HG02981 (cell line): ENCODE data around the gene ASPRV1.

Experiments used
- ATAC-seq: cut with Tn5 transposase; IDR thresholded peaks from one replicate; pipeline ENCODE4 v1.9.1; 2021; ENCODE audit warnings: mild to moderate bottlenecking, moderate library complexity; ENCODE audit not compliant: unreplicated experiment

The ASPRV1 gene

DNA sequence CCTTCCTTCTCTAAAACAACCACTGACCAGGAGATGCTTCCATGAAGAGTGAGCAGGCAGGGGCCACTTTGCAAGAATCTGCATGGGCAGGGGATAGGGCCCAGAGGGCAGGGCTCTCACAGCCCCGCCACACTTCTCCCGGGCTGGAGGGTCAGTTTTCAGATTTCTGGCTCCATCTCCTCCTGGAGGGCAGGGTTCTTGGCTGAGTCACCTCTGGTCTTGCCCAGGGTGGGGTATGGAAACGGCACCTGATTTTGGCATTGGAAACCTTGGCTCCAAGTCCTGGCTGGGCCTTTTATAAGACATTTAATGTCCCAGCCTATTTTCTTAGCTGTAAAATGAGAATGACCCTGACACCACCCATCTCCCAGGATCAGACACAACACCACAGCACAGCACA is 27.6 kb upstream of the ASPRV1 start:
- no peak for ATAC-seq

DNA sequence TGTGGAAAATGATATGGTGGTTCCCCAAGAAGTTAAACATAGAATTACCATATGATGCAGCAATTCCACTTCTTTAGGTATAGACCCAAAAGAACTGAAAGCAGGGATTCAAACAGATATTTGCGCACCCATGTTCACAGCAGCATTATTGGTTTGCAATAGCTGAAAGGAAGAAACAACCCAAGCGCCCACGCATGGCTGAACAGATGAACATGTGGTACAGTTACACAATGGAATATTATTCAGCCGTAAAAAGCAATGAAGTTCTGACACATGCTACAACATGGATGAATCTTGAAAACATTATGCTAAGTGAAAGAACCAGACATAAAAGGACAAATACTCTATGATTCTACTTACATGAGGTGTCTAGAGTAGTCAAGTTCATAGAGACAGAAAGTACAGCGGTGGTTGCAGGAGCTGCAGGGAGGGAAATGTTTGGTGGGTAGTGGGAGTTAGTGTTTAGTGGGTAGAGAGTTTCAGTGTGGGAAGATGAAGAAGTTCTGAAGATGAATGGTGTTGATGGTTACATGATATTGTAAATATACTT is 26.7 kb upstream of the ASPRV1 start:
- no peak for ATAC-seq

DNA sequence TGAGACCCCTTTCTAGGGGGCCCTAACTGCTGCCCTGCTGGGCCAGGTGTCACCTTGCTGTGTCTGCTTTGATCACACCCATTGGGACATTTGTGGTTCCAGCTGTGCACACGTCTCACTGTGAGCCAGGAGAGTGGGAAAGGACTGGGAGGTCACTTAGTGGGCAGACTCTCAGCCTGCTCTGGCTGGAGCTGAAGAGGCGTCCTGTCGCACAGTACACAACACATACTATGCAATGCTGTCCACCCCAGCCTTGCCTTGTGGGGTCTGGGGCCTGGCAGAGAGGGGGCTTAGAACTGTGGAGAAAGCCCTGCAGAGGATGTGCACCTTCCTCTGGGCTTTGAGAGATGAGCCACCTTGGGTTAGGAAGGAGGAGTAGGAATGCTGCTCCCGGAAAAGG is 25.3 kb upstream of the ASPRV1 start:
- no peak for ATAC-seq

DNA sequence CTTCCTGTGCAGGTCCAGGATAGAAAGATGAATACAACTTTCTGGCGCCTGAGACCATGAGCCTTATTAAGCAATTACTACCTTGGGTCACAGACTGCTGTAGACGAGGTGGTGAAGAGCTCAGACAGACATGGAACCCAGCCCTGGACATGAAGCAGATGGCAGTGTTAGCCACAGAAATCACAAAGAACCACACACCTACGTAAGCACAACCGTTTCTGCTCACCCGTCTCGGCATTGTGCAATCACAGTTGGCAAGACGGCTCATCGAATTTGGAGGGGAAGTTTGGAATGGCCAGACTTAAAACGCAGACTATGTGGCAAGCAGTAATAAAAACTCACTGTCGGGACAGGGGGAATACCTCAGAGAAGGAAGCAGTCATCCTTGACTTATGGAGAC is 24.3 kb upstream of the ASPRV1 start:
- no peak for ATAC-seq

DNA sequence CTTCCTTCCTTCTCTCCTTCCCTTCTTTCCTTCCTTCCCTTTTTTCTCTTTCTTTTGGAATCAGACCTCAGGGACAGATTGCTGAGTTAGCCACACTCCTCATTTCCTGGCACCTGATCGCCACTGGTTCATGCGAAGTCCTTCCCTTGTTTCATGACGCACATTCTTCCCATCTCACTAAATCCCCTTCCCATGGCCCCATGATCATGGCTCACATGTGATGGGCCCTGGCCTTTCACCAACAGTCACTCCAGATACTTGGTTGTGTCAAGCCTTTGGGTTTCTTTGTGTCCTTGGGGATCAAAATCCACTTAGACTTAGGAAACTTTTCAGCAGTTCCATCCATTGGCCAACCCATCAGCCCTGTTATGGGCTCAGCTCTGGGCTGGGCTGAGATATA is 23.8 kb upstream of the ASPRV1 start:
- no peak for ATAC-seq

DNA sequence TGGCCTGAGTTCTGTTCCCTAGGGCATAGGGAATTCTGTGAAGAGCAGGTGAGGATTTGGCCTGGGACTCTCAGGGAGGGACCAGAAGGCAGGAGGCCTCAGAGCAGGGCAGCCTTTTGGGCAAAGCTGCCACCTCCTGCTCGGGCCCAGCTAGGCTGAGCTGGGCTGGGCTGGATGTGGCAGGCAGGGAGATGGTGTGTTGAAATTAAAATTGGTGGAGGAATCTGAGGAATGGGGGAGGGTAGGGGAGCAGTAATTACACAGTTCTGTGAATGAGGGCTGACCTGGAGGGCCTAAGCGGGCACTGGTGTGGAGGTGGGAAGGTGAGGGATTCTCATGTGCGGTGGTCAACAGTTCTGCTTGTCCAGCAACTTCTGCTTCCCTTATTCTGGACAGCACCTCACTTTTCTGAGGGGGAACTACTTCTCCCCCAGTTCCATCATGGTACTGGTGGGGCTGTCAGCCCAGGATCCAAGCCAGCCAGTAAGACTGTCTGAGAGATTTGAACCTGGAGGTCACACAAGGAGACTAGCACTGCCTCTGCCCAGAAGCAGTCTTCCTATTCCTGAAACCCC is 22.0 kb upstream of the ASPRV1 start:
- no peak for ATAC-seq

DNA sequence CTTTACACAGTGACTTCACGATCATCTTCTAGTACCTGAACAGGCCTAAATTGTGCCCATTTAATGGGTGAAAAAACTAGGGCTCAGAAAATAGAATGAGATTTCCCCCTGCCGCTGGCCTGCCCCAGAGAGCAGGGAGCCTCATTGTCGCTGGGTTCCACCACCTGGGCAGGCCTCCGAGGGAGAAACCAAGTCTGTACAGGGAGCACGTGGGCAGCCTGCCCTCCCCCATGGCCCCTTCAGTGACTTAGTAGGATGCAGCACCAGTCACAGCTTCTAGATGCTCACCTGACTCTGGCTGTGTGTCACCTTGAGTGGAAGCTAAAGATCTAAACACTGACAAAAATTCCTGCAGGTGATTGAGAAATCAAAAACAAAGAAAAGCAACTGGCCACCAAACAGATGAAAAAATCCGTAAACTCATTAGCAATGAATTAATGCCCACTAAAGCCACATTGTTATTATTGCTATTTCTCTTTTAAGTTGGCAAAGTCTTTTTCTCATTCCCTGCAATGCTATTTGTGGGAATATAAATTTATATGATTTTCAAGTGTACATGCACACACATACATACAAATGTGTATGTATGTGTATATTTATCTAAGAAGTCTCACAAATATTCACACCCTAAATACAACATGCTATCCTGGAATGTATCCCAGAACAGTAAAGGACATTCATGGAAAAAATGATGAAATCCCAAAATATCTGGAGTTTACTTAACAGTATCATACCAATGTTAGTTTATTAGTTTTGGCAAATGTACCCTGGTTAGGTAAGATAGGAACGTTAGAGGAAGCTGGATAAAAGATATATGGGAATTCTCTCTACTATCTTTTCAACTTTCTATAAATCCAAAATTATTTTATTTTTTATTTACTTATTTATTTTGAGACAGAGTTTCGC is 18.7 kb upstream of the ASPRV1 start:
- no peak for ATAC-seq

DNA sequence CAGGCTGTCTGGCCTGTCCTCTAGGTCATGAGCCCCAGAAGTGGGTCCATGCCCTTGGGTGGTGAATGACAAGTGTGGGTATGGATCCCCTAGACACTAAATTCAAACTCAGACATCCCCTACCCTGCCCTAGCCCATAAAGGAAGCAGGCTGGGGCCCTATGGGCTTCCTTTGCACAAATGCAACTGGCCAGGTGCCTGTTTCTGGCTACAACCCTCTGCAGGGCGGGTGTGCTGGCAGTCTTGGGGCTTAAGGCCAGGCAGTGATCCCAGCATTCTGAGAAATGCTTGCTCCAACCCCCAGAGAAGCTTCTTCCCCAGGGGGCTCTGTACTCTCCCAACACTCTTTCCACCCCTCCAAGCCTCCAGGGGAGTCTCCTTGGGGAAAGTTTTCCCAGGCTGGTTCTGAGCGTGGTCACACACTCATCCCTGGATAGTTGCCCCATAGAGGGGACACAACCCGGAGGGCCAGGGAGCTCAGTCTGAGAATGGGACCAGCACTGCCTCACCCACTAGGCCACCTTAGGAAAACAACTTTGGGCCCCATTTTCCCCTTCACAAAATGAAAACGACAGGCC is 16.6 kb upstream of the ASPRV1 start:
- ATAC-seq, result no peak

DNA sequence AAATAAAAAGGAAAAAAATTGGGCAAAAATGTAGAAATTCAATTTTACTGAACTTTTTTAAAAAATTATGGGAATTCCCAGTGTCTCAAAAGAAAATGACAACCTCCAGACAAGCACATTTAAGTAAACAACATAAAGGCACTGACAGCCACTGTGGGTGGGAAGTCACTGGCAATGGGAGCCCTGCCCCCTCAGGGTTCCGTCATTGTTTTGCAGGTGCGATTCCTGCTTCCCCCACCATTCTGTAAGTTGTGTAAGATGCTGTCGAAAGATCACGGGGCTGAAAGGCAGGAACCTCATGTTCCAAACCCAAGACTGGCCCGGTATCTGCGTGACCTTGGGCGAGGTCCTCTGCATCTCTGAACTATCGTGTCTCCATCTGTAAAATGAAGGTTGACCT is 15.8 kb upstream of the ASPRV1 start:
- no peak for ATAC-seq

DNA sequence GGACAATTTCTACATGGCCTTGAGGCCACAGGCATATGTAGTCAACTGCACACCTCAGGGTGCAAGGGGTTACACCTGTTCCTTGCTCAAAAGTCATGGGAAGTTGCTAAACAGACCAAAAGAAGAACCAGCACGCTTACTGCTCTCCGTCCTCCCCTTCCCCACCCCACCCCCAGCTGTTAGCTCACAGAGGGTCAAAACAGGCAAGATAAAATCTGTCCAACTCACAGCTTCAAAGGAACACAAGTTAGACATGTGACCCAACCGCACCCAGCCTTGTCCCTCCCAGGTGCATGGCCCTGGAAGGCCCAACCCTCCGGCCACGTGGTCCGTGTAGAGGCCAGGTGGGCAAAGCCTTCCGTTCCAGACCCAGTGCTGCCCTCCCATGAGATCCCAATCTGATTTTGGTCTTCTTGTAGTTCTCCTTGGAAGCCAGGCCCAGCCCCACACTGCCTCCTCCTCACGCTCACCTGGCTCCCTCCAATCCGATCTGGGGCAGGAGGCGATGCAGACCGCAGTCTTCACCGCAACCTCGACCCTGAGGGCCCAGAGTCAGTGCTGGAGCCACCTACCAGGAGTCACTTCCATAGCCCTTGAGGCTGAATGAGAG is 14.5 kb upstream of the ASPRV1 start:
- no peak for ATAC-seq

DNA sequence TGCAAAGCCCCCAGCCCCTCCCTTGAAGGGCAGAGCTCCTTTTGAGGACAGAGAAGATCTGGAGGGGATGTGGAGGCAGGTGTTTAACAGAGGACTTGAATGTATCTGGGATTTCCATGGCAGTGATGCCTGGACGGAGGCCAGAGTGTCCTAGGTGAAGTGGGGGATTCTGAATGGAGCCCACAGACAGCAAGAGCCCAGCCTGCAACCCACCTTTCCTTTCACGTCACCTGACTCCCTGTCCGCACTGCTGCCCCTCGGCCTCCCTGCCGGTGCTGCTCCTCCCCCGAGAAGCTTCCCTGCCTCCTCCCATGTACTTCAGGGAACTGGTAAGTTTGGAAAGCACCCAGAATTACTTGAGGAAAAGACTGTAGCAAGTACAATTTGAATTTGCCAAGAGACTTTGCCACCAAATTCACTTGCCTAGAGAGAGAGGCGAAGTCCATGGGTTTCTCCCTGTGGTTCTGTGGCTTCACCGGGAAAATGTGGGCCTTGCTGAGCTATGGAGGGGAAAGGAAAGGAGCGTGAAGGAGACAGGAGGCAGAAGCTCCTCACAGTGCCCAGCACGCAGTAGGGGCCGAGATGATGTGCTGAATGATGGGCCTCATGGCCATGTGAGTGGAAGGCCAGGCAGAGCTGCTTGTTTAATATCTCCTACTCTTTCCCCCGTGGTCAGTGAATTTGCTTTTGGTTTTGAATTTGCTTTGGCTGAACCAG is 13.9 kb upstream of the ASPRV1 start:
- no peak for ATAC-seq

DNA sequence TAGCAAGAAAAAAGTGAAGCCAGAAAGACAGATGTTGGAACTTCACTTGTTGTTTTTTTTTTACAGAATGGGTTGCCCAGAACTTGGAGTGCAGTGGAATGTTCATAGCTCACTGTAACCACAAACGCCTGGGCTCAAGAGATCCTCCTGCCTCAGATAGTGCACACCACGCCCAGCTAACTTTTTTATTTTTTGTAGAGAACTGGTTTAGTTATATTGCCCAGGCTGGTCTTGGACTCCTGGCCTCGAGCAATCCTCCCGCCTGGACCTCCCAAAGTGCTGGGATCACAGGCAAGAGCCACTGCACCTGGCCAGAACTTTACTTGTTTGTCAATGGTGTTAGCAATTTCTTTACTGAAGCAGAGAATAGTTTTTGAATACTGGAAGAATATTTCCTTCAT is 11.9 kb upstream of the ASPRV1 start:
- ATAC-seq, result no peak

DNA sequence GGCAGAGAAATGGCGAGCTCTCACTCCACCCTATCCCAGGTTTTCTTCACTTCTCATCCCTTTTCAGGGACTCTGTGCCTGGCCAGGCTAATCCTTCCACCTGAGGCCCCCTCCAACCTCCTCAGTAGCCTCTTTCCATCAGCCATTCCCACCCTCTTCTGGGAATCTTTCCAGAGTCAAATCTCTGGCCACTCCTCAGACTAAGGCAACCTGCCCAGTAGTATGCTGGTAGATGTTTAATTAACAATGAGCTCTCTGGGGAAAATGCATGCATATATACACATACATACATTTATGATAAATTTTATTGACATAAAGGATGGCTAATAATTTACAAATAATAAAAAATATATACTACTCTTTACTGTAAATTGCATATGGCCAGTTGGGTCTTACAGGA is 11.4 kb upstream of the ASPRV1 start:
- ATAC-seq, result no peak

DNA sequence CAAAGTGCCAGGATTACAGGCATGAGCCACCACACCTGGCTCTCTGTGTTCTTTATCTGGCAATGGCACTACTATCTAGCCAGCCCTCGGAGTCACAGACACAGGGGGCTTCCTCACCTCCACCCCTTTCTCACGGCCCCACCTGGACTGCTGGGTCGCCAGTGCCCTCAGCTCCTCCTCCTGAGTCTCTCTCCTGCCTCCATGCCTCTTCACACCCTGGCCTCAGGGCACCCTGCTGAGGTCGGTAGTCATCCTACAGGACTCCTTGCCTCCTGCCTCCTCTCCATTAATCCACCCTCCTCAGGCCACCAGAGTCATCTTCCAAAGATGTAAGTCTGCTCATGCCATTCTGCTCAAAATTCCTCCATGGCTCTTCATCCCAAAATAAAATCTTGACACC is 8.6 kb upstream of the ASPRV1 start:
- ATAC-seq, result no peak

DNA sequence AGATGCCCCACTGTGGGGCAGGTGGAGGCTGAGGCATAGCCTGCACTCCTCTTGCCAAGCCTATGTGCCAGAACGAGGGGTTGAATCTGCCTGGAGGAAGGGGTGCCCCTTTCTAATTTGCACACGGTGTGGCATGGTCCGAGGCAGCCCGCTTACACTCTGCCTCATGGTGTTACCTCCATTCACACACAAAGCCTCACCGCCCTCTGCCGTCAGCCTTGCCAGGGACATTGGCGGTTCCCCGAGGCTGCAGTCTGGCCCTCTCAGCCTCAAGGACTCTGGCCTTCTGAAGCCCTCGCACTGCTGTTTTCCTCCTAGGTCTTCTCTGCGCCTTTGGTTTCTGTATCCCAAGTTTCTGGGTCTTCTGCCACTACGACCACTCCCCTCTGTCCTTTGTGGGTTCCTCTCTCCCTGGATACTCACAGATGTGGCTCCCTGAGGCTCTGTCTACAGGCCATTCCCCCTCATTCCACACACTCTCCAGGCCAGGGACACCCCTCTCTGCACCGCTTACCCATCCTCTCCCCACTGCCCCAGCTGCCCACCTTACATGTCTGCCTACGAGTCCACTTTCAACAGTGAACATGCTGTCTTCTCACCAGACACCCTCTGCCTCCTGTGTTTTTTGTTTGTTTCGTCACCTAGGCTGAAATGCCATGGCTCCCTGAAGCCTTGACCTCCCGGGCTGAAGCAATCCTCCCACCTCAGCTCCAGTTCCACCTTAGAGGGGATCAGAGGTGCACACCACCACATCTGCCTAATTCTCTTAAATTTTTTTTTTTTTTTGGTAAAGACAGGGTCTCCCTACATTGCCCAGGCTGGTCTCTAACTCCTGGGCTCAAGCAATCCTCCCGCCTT is 7.9 kb upstream of the ASPRV1 start:
- no peak for ATAC-seq

DNA sequence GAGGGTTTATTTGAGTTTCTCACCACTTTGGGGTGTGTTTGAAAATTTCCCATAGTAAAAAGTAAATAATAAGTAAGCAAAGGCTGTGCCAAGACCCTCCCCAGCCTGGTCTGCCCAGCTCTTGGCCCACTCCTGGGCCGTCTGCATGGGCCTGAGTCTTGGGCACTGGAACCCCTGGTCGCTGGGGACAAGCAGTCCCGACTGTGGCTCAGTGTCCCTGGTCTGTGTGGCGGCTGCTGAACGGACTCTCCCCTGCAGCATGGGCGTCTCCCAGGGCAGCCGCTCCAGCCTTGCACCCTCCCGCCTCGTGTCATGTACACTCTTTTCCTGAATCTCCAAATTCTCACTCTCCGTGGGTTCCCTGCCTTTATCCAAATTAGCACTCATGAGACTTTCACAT is 7.2 kb upstream of the ASPRV1 start:
- ATAC-seq, result no peak

DNA sequence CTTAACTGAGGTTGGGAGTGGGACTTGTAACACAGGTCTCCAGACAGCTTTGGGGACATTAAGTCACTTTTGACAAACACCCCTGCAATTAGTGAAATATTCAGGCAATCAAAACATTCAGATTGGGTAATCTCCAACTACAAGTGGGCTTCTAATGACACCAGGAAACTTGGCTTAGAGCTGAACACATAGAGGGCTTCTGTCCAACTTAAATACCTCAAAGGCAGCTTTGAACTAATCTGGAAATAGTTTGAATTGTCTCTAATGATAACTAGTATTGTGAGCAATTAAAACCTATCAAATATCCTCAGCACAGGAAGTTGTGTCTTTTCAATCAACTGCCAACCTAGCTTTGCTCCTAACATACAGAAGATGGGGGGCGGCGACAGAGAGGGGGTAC is 5.1 kb upstream of the ASPRV1 start:
- no peak for ATAC-seq

DNA sequence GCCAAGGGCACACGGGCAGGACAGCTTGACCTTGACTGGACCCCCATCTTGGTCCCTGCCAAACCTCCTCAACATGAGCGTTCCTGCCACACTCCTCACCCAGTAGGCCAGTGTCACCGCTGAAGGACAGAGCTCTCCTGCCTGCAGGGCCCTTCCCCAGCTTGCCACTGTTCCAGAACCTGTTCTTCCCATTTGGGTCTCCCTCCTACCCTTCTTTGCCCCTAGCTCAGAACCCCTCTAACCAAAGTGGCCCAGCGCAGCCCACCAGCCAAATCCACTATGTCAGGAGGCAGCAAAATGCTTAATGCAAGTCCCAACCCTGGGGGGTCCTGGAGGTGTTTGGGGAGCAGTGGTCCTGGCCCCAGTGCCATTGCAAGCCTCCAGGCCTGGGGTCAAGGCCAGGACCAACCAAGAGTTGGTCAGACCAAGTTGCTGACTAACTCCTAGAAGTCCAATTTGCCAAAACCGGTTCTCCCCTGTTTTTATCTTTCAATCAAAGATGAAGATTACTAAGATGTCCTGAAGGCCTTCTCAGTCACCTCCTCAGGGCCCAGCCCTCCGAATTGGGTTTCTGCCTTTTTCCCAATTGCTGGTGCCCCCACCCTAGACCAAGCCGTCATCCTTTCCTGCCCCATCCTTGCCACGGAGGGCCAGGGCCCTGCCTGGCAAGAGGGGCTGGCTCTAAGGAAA is 4.5 kb upstream of the ASPRV1 start:
- ATAC-seq, result no peak

DNA sequence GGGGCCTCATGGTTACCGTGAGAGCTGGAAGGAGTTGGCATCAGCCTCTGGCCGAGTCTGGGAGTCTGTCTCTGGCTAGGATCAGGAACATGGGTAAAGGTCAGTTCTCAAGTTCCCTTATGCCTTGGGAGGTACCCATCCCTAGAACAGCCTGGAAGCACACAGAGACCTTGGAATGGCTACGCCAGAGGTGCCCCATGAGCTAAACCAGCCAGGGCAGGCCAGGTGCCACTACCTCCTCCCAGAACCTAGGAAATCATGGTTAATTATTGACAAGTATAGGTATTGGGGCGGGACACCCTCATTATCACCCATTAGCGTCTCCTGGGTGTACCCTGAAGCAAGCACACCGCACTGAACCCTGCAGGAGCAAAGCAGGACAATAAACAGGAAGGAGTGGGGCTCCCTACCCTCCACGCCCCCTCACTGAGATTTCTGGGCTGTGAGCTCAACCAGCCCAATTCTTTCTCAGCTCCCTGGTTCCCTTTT is 3.0 kb upstream of the ASPRV1 start:
- no peak for ATAC-seq
